H1 (cell line): ENCODE measurements around the gene MACF1. TPM values are rescaled to one million over a fixed set of nuclear protein-coding genes. Genes with fewer than 3 reads are reported as not detected.

ENCODE experiments used
- RAD21 ChIP-seq, 2 experiments: IDR thresholded peaks in 1 of 2; conservative IDR thresholded peaks in 1 of 2; 2 replicates each; pipeline ENCODE4 v1.6.1; 2011; ENCODE audit warnings: low read depth in 2 of 2, low read length in 2 of 2, improper control_type of control experiment in 1 of 2, inconsistent platforms in 1 of 2, mild to moderate bottlenecking in 1 of 2, moderate library complexity in 1 of 2
- RXRA ChIP-seq: IDR thresholded peaks from 2 replicates; pipeline ENCODE4 v1.6.1; 2011; ENCODE audit warnings: low read depth, mild to moderate bottlenecking, low read length, moderate library complexity; ENCODE audit not compliant: insufficient read depth
- SP4 ChIP-seq: IDR thresholded peaks from 2 replicates; pipeline ENCODE4 v1.6.1; 2012; ENCODE audit warnings: low read length, inconsistent platforms
- polyA plus RNA-seq, 7 experiments: library from polyadenylated mRNA; depleted of rRNA in 3 of 7; stranded (reverse) in 5 of 7; unstranded in 2 of 7; fragments of >200 nt in 5 of 7; fragments of 200-250 nt in 2 of 7; gene quantifications; 1 replicate in 5 of 7; 2 replicates in 1 of 7; 4 replicates in 1 of 7; pipeline versions ENCODE4 v1.2.1 to v1.2.3, GENCODE V29; 2011 to 2013; ENCODE audit warnings: missing spikeins in 2 of 7, mixed read lengths in 2 of 7
- total RNA-seq: library from RNA; stranded (reverse); fragmentation: NEBNext Ultra II Directional; extraction: Animal tissue kit (Norgen Biotek cat#: 25700); gene quantifications from 2 replicates; pipeline ENCODE4 v1.2.1, GENCODE V29; 2021

MACF1 gene
- total and polyA plus RNA-seq, 2 of the 8 experiments (the other 6 are each of a cell fraction or from before 2014, with no cell fraction given), result 59.8 to 285 TPM

DNA sequence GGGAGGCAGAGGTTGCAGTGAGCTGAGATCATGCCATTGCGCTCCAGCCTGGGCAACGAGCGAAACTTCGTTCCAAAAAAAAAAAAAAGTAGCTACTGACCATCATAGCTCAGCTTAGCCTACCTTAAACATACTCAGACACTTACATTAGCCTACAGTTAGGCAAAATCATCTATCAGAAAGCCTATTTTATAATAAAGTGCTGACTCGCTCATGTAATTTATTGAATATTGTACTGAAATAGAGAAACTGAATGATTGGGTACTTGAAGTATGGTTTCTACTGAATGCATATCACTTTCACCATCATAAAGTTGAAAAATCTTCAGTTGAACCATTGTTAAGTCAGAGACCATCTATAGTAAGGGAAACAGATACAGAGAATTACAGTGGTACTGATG, 193.0 kb downstream of the MACF1 start (continued):
- TF ChIP-seq RAD21 (IDR thresholded peaks at IDR 0.05 in 1 of 2, conservative IDR thresholded peaks at IDR 0.05 in 1 of 2; ENCODE audit: low read depth in 2 of 2, low read length in 2 of 2) (no peak), RXRA (no peak), SP4 (no peak)
